Stimulated activated CD4-positive, alpha-beta T cell treated with anti-CD3 and anti-CD28 coated beads, Interleukin-15, amount 100 ng/mL, for 24 hours (primary cell): Measurements from ENCODE around the gene FCHSD2.

Experiments
- DNase-seq: peaks from one replicate; pipeline ENCODE4 v3.0.0-alpha.2; 2020

Gene FCHSD2

DNA sequence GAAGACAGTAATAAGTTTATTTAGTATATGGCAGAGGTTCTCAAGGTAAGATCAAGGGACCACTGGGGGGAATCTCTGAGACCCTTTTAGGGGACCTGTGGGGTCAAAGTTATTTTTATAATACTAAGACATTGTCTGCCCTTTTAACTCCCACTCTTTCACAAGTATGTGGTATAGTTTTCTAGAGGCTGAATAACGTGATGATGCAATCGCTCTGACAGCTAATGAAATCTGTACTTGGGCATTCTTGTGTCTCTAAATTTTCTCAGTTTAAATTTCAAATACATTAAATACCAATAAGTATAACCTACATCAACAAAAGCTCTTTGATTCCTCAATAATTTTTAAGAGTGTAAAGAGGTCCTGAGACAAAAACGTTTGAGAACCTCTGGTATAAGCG, 180.0 kb downstream of the FCHSD2 start:
- no peak for DNase-seq

DNA sequence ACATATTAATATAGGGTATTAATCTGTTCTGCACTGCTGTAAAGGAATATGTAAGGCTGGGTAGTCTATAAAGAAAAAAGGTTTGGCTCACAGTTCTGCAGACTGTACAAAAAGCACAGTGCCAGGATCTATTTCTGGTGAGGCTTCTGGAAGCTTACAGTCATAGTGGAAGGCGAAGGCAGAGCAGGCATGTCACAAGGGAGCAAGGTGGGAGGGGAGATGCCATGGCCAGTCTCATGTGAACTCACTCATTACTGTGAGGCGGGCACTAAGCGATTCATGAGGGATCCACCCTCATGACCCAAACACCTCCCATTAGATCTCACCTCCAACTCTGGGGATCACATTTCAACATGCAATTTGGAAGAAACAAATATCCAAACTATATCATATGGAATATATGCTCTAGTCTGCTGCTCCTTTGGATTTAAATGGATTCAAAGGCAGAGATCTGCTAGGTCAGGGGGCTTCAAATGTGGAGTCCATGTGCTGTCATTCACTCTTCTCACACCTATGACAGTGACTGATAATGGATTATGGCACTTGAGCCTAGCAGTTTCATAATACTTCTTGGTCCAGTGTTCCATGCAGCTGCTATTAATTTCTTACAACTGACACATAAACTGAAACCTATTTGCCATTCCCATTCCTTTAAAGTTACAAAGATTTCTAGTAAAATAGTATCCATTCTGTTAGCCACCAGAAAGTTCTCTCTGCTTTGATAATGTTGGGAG, 182.0 kb downstream of the FCHSD2 start:
- no peak for DNase-seq

DNA sequence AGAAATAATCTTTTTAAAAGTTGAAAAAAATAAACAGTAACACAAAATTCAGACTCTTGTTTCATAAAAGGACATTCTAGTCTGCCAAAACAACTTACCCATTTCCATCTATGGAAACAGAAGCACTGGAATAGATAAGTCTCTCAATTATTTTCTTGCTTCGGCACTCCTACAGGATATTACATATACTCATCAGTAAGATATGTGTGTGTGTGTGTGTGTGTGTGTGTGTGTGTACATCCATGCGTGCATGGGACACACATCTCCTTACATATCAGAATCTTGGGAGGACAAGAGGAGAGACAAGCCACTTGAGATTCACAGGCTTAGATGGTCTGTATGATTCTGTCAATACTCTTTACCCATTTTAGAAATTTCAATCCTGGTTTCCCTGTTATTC, 183.3 kb downstream of the FCHSD2 start:
- no peak for DNase-seq

DNA sequence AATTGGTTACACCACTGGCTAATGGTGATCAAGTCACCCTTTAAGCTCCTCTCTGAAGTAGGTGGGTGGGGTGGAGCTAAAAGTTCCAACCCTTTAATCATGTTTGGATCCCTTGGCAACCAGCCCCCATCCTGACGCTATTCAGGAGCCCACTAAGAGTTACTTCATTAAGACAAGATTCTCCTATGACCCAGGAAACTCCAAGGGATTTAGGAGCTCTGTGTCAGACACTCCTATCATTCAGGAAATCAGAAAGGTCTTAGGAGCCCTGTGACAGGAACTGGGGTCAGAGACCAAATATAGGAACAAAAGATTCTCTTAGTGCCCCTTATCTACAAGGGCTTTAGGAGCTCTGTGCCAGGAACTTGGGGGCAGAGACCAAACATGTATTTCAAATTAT, 186.7 kb downstream of the FCHSD2 start:
- no peak for DNase-seq

DNA sequence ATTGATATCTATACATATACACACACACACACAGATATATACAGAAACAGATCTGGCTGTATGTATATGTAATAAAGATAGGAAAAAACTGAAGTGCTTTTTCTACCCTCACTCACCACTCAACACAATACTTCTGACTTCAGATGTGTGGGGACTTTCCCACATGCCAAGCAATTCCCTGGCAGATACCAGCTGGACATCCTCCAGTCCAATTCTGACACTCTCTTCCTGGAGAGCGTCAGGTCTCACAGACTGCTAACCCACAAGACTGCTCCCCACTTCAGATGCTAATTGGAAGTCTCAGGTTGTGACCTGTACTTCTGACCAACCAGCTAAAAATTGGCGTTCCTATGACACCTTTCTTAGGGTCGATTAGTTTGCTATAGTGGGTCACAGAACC, 187.3 kb downstream of the FCHSD2 start:
- no peak for DNase-seq

DNA sequence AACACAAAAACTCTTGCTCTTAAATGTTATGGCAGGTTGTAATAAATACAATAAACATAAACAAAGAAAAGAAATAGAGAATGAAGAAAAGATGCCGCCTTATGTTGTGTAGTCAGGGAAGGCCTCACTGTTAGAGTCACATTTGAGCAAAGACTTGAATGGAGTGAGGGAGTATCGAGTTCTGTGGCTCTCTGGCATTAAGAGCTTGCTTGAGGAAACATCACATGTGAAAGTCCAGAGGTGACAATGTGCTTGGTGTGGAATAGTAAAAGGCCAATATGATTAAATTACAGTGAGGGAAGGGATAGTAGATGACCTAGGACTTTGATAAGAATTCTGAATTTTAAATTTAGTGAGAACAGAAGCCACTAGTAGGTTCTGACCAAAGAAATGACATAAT, 188.5 kb downstream of the FCHSD2 start:
- no peak for DNase-seq

DNA sequence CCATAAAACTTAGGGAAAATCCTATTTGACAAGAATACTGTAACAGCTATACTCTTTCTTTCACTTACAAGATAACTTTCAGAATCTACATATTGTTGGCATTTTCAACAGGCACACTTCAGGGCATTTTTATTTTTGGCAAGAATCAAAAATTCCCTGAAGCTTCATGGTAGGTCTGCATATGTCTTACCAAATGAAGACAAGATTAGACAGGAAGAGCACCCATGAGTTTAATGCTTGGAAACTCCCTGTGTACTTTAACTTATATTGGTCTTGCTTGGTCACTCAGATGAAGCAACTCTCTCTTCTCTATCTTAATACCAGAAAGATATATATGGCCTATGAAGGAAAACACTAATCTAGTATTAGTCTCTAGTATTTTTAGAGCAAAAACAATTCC, 190.2 kb downstream of the FCHSD2 start:
- no peak for DNase-seq

DNA sequence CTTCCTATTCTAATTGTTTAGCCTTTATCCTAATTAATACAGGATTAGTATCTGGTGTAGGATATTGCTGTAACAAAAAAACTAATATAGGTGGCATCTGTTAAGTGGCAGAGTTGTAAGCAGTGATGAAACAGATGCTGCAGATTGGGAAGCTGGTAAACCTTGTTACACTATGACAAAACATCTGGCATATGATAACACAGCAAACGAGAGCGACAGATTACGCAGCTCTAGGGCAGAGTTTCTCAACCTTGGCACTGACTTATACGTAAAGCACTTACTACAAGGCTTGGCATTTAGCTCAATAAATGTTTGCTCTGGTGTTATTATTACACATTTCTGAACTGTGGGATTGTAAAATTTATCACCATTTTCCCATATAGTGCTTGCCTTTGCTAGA, 190.9 kb downstream of the FCHSD2 start:
- no peak for DNase-seq

DNA sequence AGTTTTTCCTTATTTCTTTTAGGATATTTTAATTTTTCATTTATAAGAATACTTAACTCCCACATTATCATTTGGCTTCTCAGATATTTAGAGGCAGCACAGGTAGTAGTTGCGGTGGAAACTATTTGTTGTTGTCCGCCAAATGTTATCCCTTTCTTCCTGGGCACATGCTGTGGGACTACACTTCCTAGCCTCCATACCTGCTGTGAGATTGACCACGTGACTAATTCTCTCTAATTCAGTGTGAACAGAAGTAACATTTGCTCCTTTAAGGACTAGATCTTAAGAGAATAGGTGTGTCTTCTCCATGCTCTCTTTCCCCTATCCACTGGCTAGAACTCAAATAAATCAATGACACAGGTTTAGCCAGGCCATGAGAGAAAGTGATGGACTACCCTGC, 191.4 kb downstream of the FCHSD2 start:
- DNase-seq, result no peak

DNA sequence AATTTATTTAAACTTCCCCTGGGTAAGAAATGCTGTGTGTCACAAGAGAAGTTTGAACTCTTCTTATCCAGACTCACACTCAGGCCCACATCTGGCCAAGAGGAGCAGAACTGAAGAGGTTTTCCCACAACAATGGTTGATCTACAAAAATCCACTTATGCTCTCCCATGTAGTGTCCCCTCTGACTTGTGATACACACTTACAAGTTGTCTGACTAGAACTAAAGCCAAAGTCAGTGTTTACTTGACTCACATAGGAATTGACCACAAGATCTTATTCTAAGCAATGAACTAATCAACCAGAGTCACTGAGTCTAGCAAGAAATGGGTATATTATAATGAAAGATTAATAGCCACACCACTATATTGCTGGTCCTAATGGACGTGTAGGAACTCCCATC, 194.9 kb downstream of the FCHSD2 start:
- DNase-seq, result no peak

DNA sequence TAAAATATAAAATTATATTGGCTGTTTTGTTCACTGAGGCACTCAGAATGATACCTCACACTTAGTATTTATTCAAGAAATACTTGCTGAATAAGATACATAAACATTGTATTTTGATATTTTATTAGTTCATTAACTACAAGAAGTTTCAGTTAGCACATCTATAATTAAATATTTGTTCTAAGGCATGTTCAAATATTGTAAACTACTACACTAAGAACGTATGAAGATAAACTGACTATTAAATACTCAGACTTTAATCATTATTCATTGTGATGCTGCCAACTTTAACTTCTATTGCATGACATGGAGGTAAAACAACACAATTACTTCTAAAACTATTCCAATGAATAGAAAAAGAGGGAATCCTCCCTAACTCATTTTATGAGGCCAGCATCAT, 198.5 kb downstream of the FCHSD2 start:
- no peak for DNase-seq

DNA sequence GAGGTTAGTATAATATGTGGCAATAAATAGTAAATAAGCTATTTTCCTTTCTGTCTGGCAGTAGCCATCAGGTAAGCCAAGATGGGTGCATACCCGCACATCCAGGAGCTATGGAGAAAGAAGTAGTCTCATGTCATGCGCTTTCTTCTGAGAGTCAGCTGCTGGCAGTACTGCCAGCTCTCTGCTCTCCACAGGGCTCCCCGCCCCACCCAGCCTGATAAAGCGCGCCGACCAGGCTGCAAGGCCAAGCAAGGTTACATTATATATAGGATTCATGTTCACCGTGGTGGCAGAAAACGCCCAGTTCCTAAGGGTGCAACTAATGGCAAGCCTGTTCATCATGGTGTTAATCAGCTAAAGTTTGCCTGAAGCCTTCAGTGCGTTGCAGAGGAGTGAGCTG, 201.7 kb downstream of the FCHSD2 start:
- no peak for DNase-seq

DNA sequence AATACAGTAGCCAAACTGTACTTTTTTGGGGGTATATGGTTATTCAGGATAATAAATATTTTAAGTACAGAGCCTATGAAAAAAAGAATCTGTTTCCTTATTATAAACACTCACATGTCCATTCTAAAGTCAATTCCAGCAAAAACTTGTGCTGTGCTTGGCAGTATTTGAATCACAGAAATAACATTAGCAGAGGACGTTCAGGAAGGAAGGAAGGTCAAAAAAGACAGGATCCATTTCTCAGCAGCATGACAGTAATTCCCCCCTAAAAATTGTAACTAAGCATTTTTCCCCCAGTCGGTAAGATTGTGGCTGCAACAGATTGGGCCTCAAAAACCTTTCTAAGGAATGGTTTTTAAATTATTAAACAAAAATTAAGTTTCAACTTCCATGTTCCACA, 203.1 kb downstream of the FCHSD2 start:
- DNase-seq, result no peak

DNA sequence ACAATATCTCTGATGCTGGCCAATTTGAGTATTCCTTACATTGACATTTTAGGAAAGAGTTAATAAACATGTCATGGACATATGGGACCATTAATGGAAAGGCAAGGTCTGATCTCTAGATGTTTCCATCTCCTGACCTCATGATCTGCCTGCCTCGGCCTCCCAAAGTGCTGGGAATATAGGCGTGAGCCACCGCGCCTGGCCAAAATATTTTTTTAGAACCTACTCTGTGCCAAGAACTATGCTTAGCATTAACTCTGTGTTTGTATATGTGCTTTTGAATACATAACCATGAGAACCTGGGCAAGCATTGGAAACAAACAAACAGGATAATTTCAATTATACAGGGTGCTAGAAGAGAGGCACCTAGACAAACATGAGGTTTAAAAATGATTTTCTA, 204.7 kb downstream of the FCHSD2 start:
- no peak for DNase-seq

DNA sequence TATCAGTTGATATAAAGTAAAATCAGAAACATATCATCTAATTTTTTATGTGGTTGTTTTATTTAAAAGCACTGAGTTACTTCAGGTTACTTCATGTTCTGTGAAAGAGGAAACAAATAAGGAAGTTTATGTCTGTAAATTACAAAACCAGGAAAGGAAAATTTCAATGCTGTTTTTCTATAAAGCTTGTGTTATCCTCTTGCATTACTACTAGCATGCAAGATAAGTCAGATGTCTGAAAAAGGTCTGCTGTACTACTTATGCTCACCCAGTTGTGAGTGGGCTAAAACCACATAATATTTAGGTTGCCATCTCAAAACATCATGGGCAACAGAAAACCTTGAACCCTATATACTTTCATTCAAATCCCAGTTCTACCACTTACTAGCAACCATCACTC, 206.4 kb downstream of the FCHSD2 start:
- no peak for DNase-seq

DNA sequence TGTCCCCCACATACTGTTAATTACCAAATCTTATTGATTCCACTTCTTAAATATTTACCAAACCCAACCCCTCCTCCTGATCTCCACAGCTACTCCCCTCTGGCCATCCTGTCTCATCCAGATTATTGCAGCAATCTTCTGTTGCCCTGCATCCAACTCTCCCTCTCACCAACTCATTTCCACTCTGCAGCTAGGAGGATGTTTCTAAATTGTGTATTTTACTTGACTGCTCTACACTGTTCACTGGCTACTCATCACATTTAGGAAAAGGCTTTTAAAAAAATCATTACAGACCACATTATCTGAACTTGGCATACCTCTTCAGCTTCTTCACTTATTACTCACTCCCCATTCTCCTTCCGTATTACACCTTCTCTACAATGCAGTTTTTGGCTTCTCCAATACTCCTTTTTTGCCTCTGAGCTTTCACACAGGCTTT, 210.0 kb downstream of the FCHSD2 start:
- no peak for DNase-seq

DNA sequence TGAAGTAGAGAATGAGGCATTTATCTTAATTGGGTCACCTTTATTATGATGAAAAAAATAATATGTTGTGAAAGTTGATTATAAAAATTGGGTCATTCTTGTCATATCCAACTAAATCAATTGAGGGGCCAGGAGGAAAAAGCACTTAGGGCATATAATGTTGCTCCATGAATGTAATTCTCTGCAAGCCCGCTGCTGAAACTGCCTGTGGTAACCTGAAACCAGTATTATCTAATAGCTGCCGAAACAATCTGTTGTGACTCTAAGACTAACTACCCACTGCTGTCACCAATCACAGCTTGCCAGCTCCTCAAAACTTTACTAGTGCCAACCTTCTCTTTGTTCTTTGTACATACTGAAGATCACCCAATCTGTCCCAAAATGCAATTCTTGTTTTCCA, 212.1 kb downstream of the FCHSD2 start:
- no peak for DNase-seq

DNA sequence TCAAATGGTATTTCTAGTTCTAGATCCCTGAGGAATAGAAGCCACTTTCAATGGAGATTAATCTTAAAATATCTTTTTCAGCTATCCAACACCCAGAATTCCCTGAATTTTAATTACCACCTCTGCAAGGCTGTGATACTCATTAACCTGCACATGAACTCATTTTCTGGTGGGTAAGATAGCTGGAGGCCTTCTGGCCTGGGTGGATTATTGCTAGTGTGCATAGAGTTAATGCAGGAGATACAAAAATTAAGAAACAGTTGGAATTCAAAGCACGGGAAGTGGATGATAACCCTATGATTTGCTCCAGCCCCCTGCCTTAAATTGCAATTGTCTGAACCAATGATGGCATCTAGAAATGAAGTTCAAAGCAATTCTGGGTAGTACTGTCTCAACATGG, 212.9 kb downstream of the FCHSD2 start:
- no peak for DNase-seq

DNA sequence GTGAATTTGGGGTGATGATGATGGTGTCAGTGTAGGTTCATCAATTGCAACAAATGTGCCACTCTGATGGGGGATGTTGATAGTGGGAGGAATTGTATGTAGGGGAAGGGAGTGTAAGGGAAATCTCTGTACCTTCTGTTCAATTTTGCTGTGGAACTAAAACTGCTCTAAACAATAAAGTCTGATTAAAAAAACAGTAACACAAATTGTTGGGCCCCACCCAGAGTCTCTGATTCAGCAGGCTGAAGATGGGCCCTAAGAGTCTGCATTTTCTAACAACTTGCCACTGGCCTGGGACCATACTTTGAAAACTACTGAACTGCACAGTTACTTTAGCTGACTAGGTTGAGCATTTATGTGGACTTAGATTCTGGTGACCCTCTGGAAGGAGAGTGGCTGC, 214.7 kb downstream of the FCHSD2 start:
- DNase-seq, result no peak

DNA sequence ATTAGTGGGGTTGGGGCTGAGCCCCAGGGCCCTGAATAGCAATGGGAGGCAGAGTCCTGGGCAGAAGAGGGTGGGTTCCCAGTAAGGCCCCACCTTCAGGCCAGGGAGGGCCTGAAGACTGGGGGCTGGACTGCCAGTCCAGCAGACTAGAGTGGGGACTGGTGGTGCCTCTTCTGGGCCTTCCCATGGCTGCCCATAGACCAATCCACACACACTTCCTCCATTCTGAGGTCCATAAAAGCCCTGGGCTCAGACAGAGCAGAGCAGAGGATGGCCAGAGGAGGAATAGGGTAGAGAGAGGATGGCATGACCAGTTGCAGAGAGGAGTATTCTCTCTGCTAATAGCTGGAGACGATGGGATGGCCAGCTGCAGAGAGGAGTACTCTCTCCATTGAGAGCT, 216.0 kb downstream of the FCHSD2 start:
- DNase-seq, result no peak

DNA sequence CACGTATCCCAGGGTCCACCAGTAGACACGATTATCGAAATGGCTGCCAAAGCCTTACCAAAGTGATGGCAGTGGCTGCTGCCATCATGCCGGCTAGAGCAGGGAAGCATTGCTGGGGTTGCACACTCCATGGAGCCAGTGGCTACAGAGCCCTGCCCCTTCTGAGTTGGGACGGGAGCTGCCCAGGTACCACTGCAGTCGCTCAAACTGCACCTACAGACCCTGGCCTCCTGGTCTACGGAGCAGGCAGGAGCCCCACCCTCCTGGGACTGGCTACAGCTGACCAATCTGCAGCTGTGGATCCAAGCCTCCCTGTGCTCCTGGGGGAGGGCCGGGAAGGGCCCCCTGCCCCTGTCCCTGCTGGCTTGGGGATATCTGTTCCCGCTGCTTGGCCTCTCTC, 216.5 kb downstream of the FCHSD2 start:
- no peak for DNase-seq

DNA sequence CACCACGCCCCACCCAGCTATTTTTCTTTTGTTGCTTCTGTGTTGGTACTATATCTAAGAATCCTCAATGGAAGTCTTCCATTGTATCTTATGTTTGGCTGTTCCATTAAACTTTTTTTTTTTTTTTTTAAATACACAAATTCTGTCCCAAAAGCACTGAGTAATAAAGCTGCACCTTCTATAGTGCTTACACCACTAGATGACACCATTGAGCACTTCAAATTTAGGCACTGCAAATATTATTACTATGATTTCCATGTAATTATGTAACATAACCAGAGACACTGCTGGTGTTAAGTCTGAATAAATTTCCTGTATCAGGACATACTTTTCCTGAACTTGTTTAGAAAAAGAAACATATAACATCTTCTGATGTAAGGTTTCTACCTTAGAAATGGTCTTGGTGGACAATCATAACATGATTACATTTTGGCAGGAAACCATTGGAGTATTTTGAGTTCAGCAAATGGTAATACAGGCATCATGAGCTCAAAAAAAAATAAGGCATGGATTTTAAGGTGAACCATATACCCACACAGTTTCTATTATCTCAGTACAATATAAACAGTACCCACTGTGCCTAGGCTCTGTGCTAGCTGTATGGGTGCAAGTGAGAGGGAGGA, 217.4 kb downstream of the FCHSD2 start:
- no peak for DNase-seq

DNA sequence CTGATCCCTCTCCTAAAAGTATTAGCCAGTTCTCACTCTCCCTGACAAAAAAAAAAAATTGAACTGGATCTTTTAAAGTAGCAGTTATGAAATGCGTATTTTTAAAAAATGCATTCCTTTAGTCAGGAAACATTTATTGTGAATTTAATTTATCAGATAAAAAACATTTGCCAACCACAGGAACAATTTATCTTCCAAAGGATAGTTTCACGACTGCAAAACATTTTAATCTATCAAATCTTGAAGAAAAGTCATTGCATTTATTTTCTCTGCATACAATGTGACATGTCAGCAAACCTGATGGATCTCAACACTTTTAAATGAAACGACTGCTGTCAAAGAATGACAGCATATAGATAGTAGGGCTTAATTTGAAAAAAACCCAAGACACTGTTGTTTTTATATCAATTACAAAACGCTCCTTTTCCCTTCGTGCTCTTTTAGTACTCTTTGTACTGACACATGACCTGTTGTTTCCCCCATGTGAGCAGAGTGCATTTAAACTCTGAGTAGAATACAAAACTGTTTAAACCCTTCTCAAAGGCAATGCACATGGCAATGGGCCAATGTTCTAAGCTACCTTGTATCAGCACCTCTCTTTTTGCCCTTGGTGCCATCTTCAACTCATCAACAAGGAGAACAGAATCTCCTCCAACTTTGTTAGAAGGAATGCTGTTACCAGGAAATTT, 220.9 kb downstream of the FCHSD2 start:
- no peak for DNase-seq

DNA sequence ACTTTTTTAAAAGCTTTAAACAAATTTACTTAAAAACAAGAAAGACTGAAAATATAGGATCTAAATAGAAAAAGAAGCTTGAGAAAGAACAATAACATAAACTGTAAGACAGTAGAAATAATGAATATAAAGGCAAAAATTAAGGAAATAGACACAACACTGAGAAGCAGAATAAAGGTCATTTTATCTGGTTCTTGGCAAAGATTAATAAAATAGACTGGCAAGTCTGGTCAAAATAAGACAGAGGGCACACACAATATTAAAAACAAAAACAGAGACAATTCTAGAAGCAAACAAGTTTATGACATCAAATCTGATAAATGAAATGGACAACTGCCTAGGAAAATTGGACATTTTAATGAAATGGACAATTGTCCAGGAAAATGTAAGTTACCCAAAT, 222.1 kb downstream of the FCHSD2 start:
- DNase-seq, result no peak

DNA sequence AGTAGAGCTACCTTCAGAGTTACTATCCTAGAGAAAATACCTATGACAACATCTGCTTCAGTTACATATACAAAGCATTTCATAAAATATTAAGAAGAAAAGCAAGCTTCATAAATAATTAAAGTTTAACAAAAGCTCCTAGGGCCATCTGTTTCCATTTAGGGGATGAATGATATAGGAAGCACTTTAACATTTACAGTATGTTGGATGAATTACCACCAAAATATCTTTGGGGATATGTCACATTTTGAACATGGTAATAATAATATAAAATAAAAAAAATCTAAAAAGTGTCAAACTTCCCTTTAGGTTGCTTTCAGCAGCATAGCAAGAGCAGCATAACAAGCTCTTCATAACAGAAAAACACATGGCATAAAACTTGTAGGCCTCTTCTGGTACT, 223.3 kb downstream of the FCHSD2 start:
- DNase-seq, result no peak
